Brain microvascular endothelial cell (primary cell): Measurements from ENCODE around the gene BIK.

Experiments used
- DNase-seq: peaks from one replicate; pipeline ENCODE4 v3.0.0-alpha.2; 2020
- H3K27ac ChIP-seq: fragments of 250-450 bp; sonication (Bioruptor Pico); 2 replicates; pipeline ENCODE4 v1.5.1; 2020; ENCODE audit warnings: mild to moderate bottlenecking, moderate library complexity
- H3K27me3 ChIP-seq: fragments of 250-450 bp; sonication (Bioruptor Pico); replicated peaks from 2 replicates; pipeline ENCODE4 v1.5.1; 2020; ENCODE audit warnings: mild to moderate bottlenecking
- H3K36me3 ChIP-seq: fragments of 250-450 bp; sonication (Bioruptor Pico); replicated peaks from 2 replicates; pipeline ENCODE4 v1.5.1; 2020; ENCODE audit warnings: mild to moderate bottlenecking
- H3K4me3 ChIP-seq: 2 replicates; pipeline ENCODE4 v1.5.1; 2011; ENCODE audit warnings: low read depth, mild to moderate bottlenecking, control low read depth, low read length, moderate library complexity
- in situ Hi-C: cut with HindIII; loops from 2 replicates; pipeline ENCODE4 v1.10.0; 2017; ENCODE audit warnings: low sequenced_read_pairs, low pct_ligation_motif_present
- TF ChIP-seq, protein P1 (sequence below): IDR thresholded peaks from 2 replicates; pipeline ENCODE4 v1.5.1; 2011; ENCODE audit warnings: low read depth, mild to moderate bottlenecking, moderate library complexity, low read length, control low read depth, inconsistent platforms; ENCODE audit errors: missing control alignments

Gene BIK

DNA sequence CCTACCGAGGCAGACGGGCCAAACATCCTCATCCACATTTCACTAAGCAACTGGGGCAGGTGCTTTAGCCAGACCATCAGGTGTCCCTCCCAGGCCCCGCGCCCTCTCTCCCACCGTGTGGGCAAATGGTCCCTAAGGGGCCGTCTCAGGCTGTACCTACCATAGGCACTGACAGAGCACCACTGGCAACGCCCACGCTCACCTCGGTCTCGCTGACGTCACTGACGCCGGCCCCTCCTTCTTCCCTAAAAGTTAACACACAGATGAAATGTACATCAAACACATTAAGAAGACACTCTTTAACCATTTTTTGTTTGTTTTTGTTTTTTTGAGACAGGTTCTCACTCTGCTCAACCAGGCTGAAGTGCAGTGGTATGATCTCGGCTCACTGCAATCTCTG lies 30.8 kb upstream of the BIK start:
- Histone ChIP-seq H3K36me3 (no peaks in the 10 kb centered on the region), H3K4me3 (no peak overlapping the region), H3K27me3 (no peaks in the 10 kb centered on the region), H3K27ac (no peak overlapping the region)
- no peak for DNase-seq
- TF ChIP-seq, protein P1, sequence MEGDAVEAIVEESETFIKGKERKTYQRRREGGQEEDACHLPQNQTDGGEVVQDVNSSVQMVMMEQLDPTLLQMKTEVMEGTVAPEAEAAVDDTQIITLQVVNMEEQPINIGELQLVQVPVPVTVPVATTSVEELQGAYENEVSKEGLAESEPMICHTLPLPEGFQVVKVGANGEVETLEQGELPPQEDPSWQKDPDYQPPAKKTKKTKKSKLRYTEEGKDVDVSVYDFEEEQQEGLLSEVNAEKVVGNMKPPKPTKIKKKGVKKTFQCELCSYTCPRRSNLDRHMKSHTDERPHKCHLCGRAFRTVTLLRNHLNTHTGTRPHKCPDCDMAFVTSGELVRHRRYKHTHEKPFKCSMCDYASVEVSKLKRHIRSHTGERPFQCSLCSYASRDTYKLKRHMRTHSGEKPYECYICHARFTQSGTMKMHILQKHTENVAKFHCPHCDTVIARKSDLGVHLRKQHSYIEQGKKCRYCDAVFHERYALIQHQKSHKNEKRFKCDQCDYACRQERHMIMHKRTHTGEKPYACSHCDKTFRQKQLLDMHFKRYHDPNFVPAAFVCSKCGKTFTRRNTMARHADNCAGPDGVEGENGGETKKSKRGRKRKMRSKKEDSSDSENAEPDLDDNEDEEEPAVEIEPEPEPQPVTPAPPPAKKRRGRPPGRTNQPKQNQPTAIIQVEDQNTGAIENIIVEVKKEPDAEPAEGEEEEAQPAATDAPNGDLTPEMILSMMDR: no peak
- in situ Hi-C loops: no loop called here

DNA sequence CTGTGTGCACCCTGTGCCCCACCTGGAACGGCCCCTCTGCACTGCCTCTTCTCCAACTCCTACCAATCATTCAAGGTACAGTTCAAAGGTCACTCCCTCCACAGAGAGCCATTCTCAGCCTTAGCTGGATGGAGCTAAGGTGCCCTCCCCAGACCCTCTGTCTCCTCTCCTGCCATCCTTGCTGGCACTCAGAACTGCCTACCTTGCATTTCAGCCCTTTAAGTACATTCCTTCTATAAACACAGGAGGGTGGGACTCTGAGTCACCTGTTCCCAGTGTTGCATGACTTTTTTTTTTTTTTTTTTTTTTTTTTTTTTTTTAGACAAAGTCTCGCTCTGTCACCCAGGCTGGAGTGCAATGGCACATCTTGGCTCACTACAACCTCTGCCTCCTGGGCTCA lies 29.9 kb upstream of the BIK start:
- no peak overlapping the region for H3K27ac ChIP-seq
- TF ChIP-seq, protein P1: no peak
- no peaks in the 10 kb centered on the region for H3K36me3 ChIP-seq
- H3K4me3 ChIP-seq: no peak overlapping the region
- no peaks in the 10 kb centered on the region for H3K27me3 ChIP-seq
- DNase-seq: no peak
- in situ Hi-C loops: no loop called here

DNA sequence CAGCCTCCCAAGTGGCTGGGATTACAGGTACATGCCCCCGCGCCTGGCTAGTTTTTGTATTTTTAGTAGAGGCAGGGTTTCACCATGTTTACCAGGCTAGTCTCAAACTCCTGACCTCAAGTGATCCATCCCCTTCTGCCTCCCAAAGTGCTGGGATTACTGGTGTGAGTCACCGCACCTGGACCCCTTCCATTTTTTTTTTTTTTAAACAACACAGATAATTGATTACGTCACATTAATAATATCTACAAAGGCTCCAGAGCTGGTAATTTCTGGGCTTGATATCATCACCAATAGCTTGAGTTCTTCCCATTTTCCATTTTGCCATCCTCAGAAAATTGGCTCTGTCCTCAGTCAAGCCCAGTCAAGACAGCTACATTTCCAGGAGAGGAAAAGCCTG lies 28.6 kb upstream of the BIK start:
- H3K4me3 ChIP-seq: no peak overlapping the region
- no peak for DNase-seq
- H3K36me3 ChIP-seq: no peaks in the 10 kb centered on the region
- in situ Hi-C loops: no loop called here
- no peak overlapping the region for H3K27ac ChIP-seq
- no peaks in the 10 kb centered on the region for H3K27me3 ChIP-seq
- TF ChIP-seq, protein P1: no peak

DNA sequence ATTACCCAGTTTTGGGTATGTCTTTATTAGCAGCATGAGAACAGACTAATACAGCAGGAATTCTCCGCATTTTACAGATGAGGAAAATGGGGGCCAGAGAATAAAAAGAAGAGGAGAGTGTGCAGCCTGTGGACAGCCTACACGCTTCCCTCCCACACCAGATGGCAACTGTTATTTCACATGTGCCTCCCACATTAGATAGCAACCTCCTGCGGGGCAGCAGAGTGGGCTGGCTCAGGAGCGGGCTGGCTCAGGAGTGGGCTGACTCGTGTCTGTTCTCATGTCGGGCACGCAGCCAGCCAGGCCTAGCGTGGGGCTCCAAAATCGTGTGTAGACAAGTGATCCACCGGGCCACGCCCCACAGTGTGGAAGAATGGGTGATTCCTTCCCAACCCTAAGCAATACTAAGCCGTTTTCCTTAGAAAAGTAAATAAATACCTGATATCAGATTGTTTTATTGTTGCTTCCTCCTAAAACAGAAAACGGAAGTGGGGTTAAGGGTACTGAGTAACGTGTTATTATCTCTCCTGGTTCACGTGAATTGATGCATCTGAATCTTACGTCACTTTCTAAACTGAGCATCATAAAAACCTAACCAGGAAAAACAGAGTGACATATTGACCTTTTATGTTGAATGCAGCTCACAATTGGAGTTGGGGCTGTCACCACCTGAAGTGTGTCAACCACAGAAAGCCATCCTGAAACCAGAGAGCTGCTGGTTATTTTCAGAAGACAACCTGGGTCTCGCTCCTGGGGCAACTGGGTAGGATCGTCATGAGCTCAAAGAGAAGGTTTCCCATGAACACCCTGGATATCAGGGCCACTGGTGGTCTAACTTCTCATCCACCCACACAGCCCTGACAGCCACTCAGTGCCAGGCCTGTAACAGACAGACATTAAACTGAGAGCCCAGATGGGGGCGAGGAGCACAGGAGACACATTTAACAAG lies 24.6 kb upstream of the BIK start:
- in situ Hi-C loops: no loop called here

DNA sequence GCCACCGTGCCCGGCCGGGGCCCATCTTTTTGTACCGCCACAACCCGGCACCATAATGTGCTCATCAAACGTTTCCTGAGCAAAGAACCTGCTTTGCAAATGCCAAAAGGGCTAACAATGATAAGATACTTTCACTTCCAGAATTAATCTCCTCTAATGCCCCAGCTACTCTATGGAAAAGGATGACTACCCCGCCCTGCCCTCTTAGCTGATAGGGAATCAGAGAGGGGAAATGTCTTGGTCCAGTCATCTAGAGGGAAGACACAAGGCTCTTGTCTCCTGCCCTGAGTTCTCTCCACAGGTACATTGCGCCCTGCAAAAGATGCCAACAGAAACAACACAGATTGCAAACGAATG lies 21.9 kb upstream of the BIK start:
- in situ Hi-C loops: no loop called here
- TF ChIP-seq, protein P1: no peak

More for the DNA sequence above, 24.6 kb upstream of the BIK start:
- no peak for DNase-seq
- H3K36me3 ChIP-seq: no peaks in the 10 kb centered on the region
- H3K27ac ChIP-seq: no peak overlapping the region
- H3K4me3 ChIP-seq: no peak overlapping the region
- TF ChIP-seq, protein P1: no peak
- no peaks in the 10 kb centered on the region for H3K27me3 ChIP-seq

More for the DNA sequence above, 21.9 kb upstream of the BIK start:
- Histone ChIP-seq H3K36me3 (no peaks in the 10 kb centered on the region), H3K27ac (peak overlapping the region; percentile 37), H3K4me3 (peak overlapping the region; percentile 85), H3K27me3 (no peaks in the 10 kb centered on the region)
- DNase-seq: no peak
